Lung microvascular endothelial cell (primary cell): ENCODE measurements around the gene VWA1. TPM values are rescaled to one million over a fixed set of nuclear protein-coding genes. Genes with fewer than 3 reads are reported as not detected.
"Not testable (repeated sequence)": the region's sequence is repeated elsewhere in the genome, so short reads cannot be mapped to it uniquely, and the experiment has no call there.

Experiments
- DNase-seq, 2 donors: peaks; one replicate each; pipeline versions ENCODE4 v3.0.0 to v3.0.0-alpha.2; 2010; ENCODE audit warnings: low read depth in 2 of 2
- total RNA-seq: library from RNA; depleted of rRNA; stranded (reverse); fragments of >200 nt; gene quantifications from 2 replicates; pipeline ENCODE4 v1.2.1, GENCODE V29; 2014

Gene VWA1
- total RNA-seq, 1 donor from 2014 or later, result 2.2 TPM

GRCh38 chr1:1436630-1437032, 1.1 kb downstream of the VWA1 start:
- DNase-seq, result no peak

DNA sequence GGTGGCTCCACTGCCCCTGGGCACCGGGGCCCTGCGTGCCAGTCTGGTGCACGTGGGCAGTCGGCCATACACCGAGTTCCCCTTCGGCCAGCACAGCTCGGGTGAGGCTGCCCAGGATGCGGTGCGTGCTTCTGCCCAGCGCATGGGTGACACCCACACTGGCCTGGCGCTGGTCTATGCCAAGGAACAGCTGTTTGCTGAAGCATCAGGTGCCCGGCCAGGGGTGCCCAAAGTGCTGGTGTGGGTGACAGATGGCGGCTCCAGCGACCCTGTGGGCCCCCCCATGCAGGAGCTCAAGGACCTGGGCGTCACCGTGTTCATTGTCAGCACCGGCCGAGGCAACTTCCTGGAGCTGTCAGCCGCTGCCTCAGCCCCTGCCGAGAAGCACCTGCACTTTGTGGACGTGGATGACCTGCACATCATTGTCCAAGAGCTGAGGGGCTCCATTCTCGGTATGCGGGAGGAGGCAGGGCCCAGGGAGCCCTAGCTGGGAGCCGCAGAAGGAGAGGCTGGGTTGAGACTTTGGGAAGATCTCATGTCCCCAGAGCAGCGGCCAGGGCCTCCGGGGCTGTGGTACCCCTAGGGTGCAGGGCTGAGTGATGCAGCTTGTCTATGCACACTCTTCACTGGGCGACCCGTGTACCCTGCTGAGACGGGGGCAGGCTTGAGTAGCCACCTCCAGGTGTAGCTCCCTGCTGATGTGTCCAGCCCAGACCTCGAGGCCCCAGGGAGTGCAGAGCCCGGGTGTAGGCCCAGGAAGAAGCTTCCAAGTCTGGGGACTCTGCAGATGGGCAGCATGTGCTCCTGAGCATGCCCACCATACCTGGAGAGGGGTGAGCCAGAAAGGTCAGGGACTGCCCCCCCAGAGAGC, 1.8 kb downstream of the VWA1 start:
- DNase-seq, result no peak

- no peak for DNase-seq
These were observed 2.5 kb downstream of the VWA1 start for GRCh38 chr1:1437904-1438376.

- no peak for DNase-seq
These were observed 3.3 kb downstream of the VWA1 start for GRCh38 chr1:1438531-1439381.

DNA sequence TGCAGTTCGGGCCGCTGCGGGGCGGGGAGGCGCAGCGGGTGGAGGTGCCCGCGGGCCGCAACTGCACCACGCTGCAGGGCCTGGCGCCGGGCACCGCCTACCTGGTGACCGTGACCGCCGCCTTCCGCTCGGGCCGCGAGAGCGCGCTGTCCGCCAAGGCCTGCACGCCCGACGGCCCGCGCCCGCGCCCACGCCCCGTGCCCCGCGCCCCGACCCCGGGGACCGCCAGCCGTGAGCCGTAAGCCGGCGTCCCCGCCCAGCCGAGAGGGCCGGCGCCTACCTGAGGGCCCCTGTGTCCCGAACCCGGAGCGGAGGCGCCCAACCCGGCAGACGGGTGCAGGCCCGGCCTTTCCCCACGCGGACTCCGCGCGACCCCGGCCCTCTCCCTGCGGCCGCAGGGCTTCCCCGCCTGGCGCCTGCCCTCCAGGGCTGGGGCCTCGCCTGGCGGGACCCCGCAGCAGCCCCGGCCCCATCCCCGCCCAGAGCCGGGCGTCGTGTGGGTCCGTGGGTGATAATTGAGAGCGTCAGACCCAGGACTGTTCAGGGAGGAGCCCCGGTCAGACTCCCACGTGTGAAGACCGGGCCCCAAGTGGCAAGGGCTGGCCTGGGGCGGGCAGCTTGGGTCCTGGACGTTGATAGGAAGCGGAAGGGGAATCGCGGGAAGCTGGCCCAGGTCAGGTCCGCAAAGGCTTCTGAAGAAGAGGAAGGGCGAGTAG, 4.2 kb downstream of the VWA1 start:
- DNase-seq, result no peak

GRCh38 chr1:1440262-1441001, 4.9 kb downstream of the VWA1 start:
- DNase-seq, result no peak

DNA sequence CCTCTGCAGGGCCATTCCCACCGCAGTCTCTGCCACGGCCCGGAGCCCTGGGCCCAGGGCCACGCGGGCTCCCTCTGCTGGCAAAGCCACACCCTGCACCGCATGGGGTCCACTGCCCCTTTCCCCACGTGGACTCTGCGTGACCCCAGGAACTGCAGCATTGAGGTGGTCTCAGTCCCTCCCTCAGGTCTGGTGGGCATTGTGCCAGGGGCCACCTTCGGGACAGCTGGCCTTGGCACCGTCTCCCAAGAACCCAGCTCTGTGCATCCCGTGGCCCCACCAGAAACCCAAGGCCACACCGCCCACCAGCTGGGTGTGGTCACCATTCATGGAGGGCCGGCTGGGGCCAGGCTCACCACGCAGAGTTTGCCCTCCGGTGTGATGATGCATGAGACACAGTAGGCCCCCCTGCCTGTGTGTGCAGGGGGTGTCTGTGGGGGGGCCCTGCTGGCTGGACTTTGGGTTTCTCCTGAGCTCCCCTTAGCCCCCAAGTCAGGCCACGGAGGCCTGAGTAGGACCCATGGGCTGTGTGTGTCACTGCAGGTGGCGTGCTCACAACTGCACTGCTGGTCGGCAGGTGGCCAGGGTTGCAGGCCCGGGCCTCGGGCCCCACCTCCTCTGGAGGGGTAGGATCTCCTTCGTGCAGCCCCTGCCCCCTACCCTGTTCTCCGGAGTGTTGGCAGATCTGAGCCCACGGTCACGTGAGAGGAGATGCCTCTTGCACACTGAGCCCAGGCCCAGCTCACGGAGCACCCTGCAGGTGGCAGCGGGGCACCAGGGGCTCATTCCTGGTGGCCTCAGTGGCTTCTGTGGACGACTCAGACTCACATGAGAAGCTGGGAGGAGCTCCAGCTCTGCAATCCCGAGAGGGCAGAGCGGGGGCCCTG, 5.8 kb downstream of the VWA1 start:
- peak; percentile 34 to 65 for DNase-seq

GRCh38 chr1:1442069-1442770, 6.7 kb downstream of the VWA1 start:
- DNase-seq, result no peak

- not testable (repeated sequence) for DNase-seq
These were observed 11.1 kb downstream of the VWA1 start for GRCh38 chr1:1446631-1447030.

DNA sequence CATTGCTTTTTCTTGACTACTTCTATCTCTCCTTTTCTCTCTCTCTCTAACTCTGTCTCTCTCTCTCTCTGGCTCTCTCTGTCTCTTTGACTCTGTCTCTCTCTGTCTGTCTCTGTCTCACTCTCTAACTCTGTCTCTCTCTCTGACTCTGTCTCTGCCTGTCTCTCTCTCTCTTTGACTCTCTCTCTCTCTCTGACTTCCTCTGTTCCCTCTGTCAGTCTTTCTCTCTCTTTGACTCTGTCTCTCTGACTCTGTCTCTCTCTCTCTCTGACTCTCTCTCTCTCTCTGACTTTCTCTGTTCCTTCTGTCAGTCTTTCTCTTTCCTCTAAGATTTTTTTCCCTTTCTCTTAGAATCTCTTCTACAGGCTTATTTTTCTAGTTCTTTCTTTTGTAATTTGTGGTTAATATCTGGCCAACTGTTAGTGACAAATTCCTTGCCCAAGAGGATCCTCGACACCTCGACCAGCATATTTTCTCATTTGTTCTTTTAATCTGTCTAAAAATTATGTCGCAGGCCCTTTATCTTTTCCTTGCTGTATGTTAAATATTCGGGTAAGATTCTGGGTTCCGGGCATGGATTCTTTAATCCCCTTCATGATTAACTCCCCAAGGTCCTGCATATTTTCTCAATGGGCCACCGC, 13.7 kb downstream of the VWA1 start, which contains the start of gene ATAD3C:
Gene ATAD3C (plus strand): TSS at position 591 of the 641 bp plus-strand sequence. CDS start 995 bp downstream, outside the sequence.
- no peak for DNase-seq

GRCh38 chr1:1450616-1451015, 15.1 kb downstream of the VWA1 start:
- DNase-seq, result not testable (repeated sequence)

GRCh38 chr1:1451696-1452364, 16.3 kb downstream of the VWA1 start:
- DNase-seq, result no peak

GRCh38 chr1:1452365-1452739, 16.9 kb downstream of the VWA1 start:
- DNase-seq, result not testable (repeated sequence)

DNA sequence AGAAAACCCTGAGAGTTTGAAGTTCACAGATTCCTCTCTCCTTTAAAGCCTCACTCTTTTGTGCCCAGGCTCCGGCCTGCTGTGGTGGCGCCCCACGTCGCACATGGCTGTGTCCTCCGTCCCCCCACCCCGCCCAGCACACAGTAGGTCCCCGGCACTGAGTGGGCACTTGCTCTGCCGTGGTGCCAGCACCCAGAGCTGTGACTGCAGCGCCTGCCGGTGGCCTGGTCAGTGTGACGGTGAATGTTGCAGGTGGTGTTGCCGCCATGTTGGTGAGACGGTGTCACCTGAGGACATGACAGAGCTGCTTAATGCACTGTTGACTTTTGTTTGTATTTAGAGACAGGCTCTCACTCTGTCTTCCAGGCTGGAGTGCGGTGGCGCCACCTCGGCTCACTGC, 17.4 kb downstream of the VWA1 start:
- DNase-seq, result no peak

- DNase-seq, result not testable (repeated sequence)
These were observed 19.0 kb downstream of the VWA1 start for GRCh38 chr1:1454286-1455056.

DNA sequence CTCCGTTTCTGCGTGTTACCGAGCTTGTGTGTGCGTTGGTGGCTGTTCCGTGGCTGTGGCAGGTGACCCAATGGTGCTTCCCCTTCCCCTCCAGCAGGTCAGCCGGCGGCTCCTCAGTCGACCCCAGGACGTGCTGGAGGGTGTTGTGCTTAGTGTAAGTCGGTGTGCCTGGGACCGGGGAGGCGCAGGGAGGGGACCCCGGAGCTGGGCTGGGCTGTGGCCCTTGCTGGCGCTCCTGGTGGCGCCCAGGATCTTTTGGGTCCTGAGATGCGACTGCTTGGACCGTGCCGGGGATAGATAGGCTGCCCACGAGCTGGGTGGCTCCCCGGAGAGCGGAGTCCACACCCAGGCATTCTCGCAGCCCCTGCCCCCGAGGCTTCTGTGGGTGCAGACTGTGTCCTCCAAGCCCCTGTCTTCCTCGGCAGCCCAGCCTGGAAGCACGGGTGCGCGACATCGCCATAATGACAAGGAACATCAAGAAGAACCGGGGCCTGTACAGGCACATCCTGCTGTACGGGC, 19.9 kb downstream of the VWA1 start:
- no peak for DNase-seq

GRCh38 chr1:1455934-1456333, 20.4 kb downstream of the VWA1 start:
- not testable (repeated sequence) for DNase-seq
